ENCODE data around the gene PKD2.

- TF ChIP-seq RXRA (IDR thresholded peaks at IDR 0.05; ENCODE audit: borderline replicate concordance, low read depth) (no peak), YY1 (IDR thresholded peaks at IDR 0.05; ENCODE audit: low read depth) (no peak), SMC3 (IDR thresholded peaks at IDR 0.05; ENCODE audit: low read depth, low read length) (no peak), GABPA (IDR thresholded peaks at IDR 0.05; ENCODE audit: low read depth) (no peak), CHD2 (IDR thresholded peaks at IDR 0.05; ENCODE audit: low read length, partially characterized antibody) (no peak), TEAD4 (IDR thresholded peaks at IDR 0.05; ENCODE audit: borderline replicate concordance, insufficient read depth) (no peak), POLR2AphosphoS5 (IDR thresholded peaks at IDR 0.05; ENCODE audit: low read depth, low read length) (no peak), SIN3A (IDR thresholded peaks at IDR 0.05; ENCODE audit: borderline replicate concordance, low read depth, low read length) (no peak), REST (IDR thresholded peaks at IDR 0.05; ENCODE audit: low read depth, low read length) (no peak), ELF1 (IDR thresholded peaks at IDR 0.05) (no peak), JUND (IDR thresholded peaks at IDR 0.05) (no peak), MAX (IDR thresholded peaks at IDR 0.05; ENCODE audit: low read depth) (no peak), EZH2phosphoT487 (IDR thresholded peaks at IDR 0.05; ENCODE audit: borderline replicate concordance, low read depth) (no peak)
- TF ChIP-seq, protein P1, sequence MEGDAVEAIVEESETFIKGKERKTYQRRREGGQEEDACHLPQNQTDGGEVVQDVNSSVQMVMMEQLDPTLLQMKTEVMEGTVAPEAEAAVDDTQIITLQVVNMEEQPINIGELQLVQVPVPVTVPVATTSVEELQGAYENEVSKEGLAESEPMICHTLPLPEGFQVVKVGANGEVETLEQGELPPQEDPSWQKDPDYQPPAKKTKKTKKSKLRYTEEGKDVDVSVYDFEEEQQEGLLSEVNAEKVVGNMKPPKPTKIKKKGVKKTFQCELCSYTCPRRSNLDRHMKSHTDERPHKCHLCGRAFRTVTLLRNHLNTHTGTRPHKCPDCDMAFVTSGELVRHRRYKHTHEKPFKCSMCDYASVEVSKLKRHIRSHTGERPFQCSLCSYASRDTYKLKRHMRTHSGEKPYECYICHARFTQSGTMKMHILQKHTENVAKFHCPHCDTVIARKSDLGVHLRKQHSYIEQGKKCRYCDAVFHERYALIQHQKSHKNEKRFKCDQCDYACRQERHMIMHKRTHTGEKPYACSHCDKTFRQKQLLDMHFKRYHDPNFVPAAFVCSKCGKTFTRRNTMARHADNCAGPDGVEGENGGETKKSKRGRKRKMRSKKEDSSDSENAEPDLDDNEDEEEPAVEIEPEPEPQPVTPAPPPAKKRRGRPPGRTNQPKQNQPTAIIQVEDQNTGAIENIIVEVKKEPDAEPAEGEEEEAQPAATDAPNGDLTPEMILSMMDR (IDR thresholded peaks at IDR 0.05): no peak
Measured at GRCh38 chr4:87978681-87979080, 28.8 kb upstream of the PKD2 start.

Data from SK-N-SH (cell line).